SK-N-SH treated with all-trans-retinoic acid at 6 μM for 48 hours (cell line): ENCODE measurements around the gene LYRM9.

Experiments
- ATAC-seq: fragments of 200-7000 bp; cut with Tn5 transposase; 3 replicates; pipeline ENCODE4 v1.9.1; 2020; ENCODE audit warnings: mild to moderate bottlenecking, moderate library complexity
- CREB5 ChIP-seq: fragments of 250-450 bp; sonication (Bioruptor Pico); IDR thresholded peaks from 2 replicates; pipeline ENCODE4 v1.5.1; 2020; ENCODE audit warnings: low read depth, mild to moderate bottlenecking, moderate library complexity
- CSDC2 ChIP-seq: fragments of 250-450 bp; sonication (Bioruptor Pico); IDR thresholded peaks from 2 replicates; pipeline ENCODE4 v1.5.0; 2020; ENCODE audit warnings: mild to moderate bottlenecking, moderate library complexity
- CSRNP3 ChIP-seq: fragments of 250-450 bp; sonication (Bioruptor Pico); IDR thresholded peaks from 2 replicates; pipeline ENCODE4 v1.5.1; 2021; ENCODE audit warnings: mild to moderate bottlenecking, moderate library complexity
- ESRRG ChIP-seq: fragments of 250-450 bp; sonication (Bioruptor Pico); IDR thresholded peaks from 2 replicates; pipeline ENCODE4 v1.6.1; 2021; ENCODE audit warnings: mild to moderate bottlenecking
- GLIS3 ChIP-seq: fragments of 250-450 bp; sonication (Bioruptor Pico); IDR thresholded peaks from 2 replicates; pipeline ENCODE4 v1.5.0; 2020; ENCODE audit warnings: mild to moderate bottlenecking, moderate library complexity
- OSR1 ChIP-seq: fragments of 250-450 bp; sonication (Bioruptor Pico); IDR thresholded peaks from 2 replicates; pipeline ENCODE4 v1.8.0; 2022; ENCODE audit warnings: moderate library complexity, mild to moderate bottlenecking, inconsistent platforms
- PATZ1 ChIP-seq: fragments of 250-450 bp; sonication (Bioruptor Pico); IDR thresholded peaks from 2 replicates; pipeline ENCODE4 v1.8.0; 2020; ENCODE audit warnings: mild to moderate bottlenecking, moderate library complexity, borderline replicate concordance
- RARB ChIP-seq: fragments of 250-450 bp; sonication (Bioruptor Pico); IDR thresholded peaks from 2 replicates; pipeline ENCODE4 v1.8.0; 2021; ENCODE audit warnings: mild to moderate bottlenecking, moderate library complexity
- SNAI2 ChIP-seq: fragments of 250-450 bp; sonication (Bioruptor Pico); IDR thresholded peaks from 2 replicates; pipeline ENCODE4 v1.5.0; 2020; ENCODE audit warnings: mild to moderate bottlenecking, moderate library complexity
- TSHZ2 ChIP-seq: fragments of 250-450 bp; sonication (Bioruptor Pico); IDR thresholded peaks from 2 replicates; pipeline ENCODE4 v1.5.0; 2020; ENCODE audit warnings: mild to moderate bottlenecking, moderate library complexity
- ZC3H10 ChIP-seq: fragments of 250-450 bp; sonication (Bioruptor Pico); IDR thresholded peaks from 2 replicates; pipeline ENCODE4 v1.5.1; 2021; ENCODE audit warnings: mild to moderate bottlenecking, moderate library complexity
- ZFP3 ChIP-seq: fragments of 250-450 bp; sonication (Bioruptor Pico); IDR thresholded peaks from 2 replicates; pipeline ENCODE4 v1.5.0; 2020; ENCODE audit warnings: mild to moderate bottlenecking, moderate library complexity
- ZFP30 ChIP-seq: fragments of 450-650 bp; formaldehyde crosslinking; IDR thresholded peaks from 2 replicates; pipeline ENCODE4 v1.5.0; 2022; ENCODE audit warnings: mild to moderate bottlenecking, moderate library complexity
- ZNF565 ChIP-seq: fragments of 450-650 bp; formaldehyde crosslinking; conservative IDR thresholded peaks from 2 replicates; pipeline ENCODE4 v1.5.0; 2020; ENCODE audit warnings: low read depth, mild to moderate bottlenecking, moderate library complexity
- ZNF70 ChIP-seq: fragments of 450-650 bp; formaldehyde crosslinking; IDR thresholded peaks from 2 replicates; pipeline ENCODE4 v1.5.0; 2020; ENCODE audit warnings: mild to moderate bottlenecking, moderate library complexity

LYRM9 gene

GRCh38 chr17:27904114-27904513, 10.9 kb upstream of the LYRM9 start (continued):
- TF ChIP-seq CREB5 (CRISPR knock-in tag) (no peak), CSRNP3 (CRISPR knock-in tag) (no peak), ZC3H10 (no peak), GLIS3 (CRISPR knock-in tag) (no peak)

- TF ChIP-seq SNAI2 (no peak), ZFP30 (CRISPR knock-in tag) (no peak), ZC3H10 (no peak), RARB (CRISPR knock-in tag) (no peak), GLIS3 (CRISPR knock-in tag) (no peak), CSDC2 (no peak), ZFP3 (CRISPR knock-in tag) (no peak)
- TF ChIP-seq, all 23 proteins: peak for 0
- no peak for ATAC-seq
These were observed 6.4 kb upstream of the LYRM9 start for GRCh38 chr17:27899525-27899924.

GRCh38 chr17:27898096-27898495, 4.9 kb upstream of the LYRM9 start:
- TF ChIP-seq TSHZ2 (CRISPR knock-in tag), result no peak
- TF ChIP-seq ZFP30 (CRISPR knock-in tag), result no peak
- TF ChIP-seq PATZ1 (CRISPR knock-in tag), result no peak
- no peak for TF ChIP-seq SNAI2
- no peak for TF ChIP-seq ESRRG
- no peak for TF ChIP-seq CSRNP3 (CRISPR knock-in tag)
- TF ChIP-seq RARB (CRISPR knock-in tag), result no peak
- no peak for TF ChIP-seq OSR1 (CRISPR knock-in tag)
- TF ChIP-seq ZNF70 (CRISPR knock-in tag), result no peak
- no peak for ATAC-seq

- no peak for ATAC-seq
- TF ChIP-seq GLIS3 (CRISPR knock-in tag), result no peak
These were observed 3.5 kb upstream of the LYRM9 start for GRCh38 chr17:27896701-27897100.

- no peak for ATAC-seq
- TF ChIP-seq ZC3H10 (no peak), ZNF565 (CRISPR knock-in tag) (no peak)
- TF ChIP-seq, all 23 proteins: peak for 0
These were observed 2.9 kb upstream of the LYRM9 start for GRCh38 chr17:27895940-27896535.
